ENCODE measurements around the gene PARK7. TPM values are rescaled to one million over a fixed set of nuclear protein-coding genes. Genes with fewer than 3 reads are reported as not detected.

Gene PARK7
- total RNA-seq, 1 experiment from 2014 or later, result 370 TPM

GRCh38 chr1:7975212-7975865, 13.8 kb downstream of the PARK7 start:
- BruUV-seq (replicated peaks), result no TSS peak
- H3K4me1 ChIP-seq (ENCODE audit: control insufficient read depth in 1 of 2, insufficient read depth in 2 of 2, low read length in 2 of 2), result peaks cover 0 to 3% of the 10 kb centered on the region in 2 experiments; a peak in 1 of 4 replicates
- peaks cover 42 to 45% of the 10 kb centered on the region in 2 experiments for H3K36me3 ChIP-seq (ENCODE audit: control insufficient read depth in 1 of 2, insufficient read depth in 2 of 2, low read length in 2 of 2)
- ChIA-PET RAD21 (ENCODE audit: low non-redundant PET in 1 of 2, low total read pairs in 2 of 2, uncharacterized antibody in 2 of 2, unreplicated experiment in 2 of 2) (interaction anchor here (0.5 to 1.7 kb wide), 11 partner anchors 30 to 375 kb away, joined by 3 to 15 read pairs (median 4); no protein-coding TSS in a partner anchor), POLR2A (interaction anchor here (0.6 to 1.2 kb wide), 3 partner anchors 339 to 372 kb away, joined by 3 to 4 read pairs (median 4); no protein-coding TSS in a partner anchor), CTCF (interaction anchor here (0.6 to 3.7 kb wide), 20 partner anchors 8 to 874 kb away, joined by 3 to 62 read pairs (median 5); no protein-coding TSS in a partner anchor)
- H3K4me2 ChIP-seq (ENCODE audit: low read length), result no peak overlapping the region
- H3K79me2 ChIP-seq (ENCODE audit: insufficient read depth, low read length), result peaks cover 57% of the 10 kb centered on the region
- ATAC-seq, result peak; percentile 100
- intact Hi-C loops (cut with micrococcal nuclease), result loop anchor here (1.0 to 10.0 kb wide), 3 partner anchors 339 to 739 kb away; no protein-coding TSS in a partner anchor
- peak; percentile 68 for DNase-seq (ENCODE audit: low read depth, low spot score)
- H3K27ac ChIP-seq (ENCODE audit: low read depth, low read length), result no peak overlapping the region
- no peaks in the 10 kb centered on the region for H3K27me3 ChIP-seq (ENCODE audit: insufficient read depth, low read length)
- TF ChIP-seq POLR2AphosphoS5 (IDR thresholded peaks at IDR 0.05; ENCODE audit: low read depth, low read length) (peak; percentile 57), CTCF (IDR thresholded peaks at IDR 0.05 in 2 of 3, conservative IDR thresholded peaks at IDR 0.05 in 1 of 3; ENCODE audit: borderline replicate concordance in 1 of 3, insufficient read depth in 1 of 3, low read depth in 2 of 3, low read length in 2 of 3) (peak; percentile 95 to 99 (median 99)), RAD21 (IDR thresholded peaks at IDR 0.05; ENCODE audit: low read depth) (peak; percentile 97), TCF7L2 (IDR thresholded peaks at IDR 0.05; ENCODE audit: borderline replicate concordance, extremely low read depth, insufficient read depth, insufficient read length) (no peak), CEBPB (IDR thresholded peaks at IDR 0.05; ENCODE audit: low read depth) (no peak), CBX3 (IDR thresholded peaks at IDR 0.05; ENCODE audit: low read depth) (peak; percentile 51; the same call in 1 of the 2 replicates)
- no peaks in the 10 kb centered on the region for H3K9me2 ChIP-seq (ENCODE audit: insufficient read depth)
- H3K4me3 ChIP-seq (replicated peaks in 1 of 2; ENCODE audit: low read depth in 1 of 2, low read length in 2 of 2), result no peak overlapping the region
- no peaks in the 10 kb centered on the region for H4K20me1 ChIP-seq (ENCODE audit: insufficient read depth)
- no peak overlapping the region for H3K9ac ChIP-seq (ENCODE audit: low read length)
- no peak overlapping the region for H2AFZ ChIP-seq (ENCODE audit: low read depth, low read length, poor library complexity, severe bottlenecking)
- H3K9me3 ChIP-seq (ENCODE audit: control insufficient read depth in 1 of 2, insufficient read depth in 1 of 2, low read depth in 1 of 2, low read length in 2 of 2), result no peaks in the 10 kb centered on the region
